ENCODE results near the gene DNMBP.

The DNMBP gene

DNA sequence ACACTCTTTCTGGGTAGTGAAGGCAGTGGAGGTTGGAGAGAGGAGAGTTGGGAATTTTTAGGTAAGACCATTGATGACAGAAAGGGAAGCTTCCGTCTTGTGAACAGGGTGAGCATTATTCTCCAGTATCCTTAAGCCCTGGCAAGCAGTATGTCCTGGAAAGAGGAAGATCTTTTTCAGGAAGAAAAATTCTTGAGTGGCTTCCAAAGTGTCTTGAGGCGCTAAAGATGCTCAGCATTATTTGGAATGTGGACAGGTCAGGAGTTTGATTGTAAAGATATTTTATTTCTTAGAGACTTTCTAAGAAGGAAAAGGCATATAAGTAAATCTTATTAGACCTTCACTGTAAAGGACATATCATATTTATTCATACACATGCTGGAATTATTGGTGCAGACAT is 173.0 kb downstream of the DNMBP start:
- TF ChIP-seq, protein P1, sequence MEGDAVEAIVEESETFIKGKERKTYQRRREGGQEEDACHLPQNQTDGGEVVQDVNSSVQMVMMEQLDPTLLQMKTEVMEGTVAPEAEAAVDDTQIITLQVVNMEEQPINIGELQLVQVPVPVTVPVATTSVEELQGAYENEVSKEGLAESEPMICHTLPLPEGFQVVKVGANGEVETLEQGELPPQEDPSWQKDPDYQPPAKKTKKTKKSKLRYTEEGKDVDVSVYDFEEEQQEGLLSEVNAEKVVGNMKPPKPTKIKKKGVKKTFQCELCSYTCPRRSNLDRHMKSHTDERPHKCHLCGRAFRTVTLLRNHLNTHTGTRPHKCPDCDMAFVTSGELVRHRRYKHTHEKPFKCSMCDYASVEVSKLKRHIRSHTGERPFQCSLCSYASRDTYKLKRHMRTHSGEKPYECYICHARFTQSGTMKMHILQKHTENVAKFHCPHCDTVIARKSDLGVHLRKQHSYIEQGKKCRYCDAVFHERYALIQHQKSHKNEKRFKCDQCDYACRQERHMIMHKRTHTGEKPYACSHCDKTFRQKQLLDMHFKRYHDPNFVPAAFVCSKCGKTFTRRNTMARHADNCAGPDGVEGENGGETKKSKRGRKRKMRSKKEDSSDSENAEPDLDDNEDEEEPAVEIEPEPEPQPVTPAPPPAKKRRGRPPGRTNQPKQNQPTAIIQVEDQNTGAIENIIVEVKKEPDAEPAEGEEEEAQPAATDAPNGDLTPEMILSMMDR (conservative IDR thresholded peaks at IDR 0.05; ENCODE audit: low read depth, low read length) = no peak
- DNase-seq (ENCODE audit: low read depth) = no peak
- no peak overlapping the region for H3K4me3 ChIP-seq (ENCODE audit: low read depth, low read length)

DNA sequence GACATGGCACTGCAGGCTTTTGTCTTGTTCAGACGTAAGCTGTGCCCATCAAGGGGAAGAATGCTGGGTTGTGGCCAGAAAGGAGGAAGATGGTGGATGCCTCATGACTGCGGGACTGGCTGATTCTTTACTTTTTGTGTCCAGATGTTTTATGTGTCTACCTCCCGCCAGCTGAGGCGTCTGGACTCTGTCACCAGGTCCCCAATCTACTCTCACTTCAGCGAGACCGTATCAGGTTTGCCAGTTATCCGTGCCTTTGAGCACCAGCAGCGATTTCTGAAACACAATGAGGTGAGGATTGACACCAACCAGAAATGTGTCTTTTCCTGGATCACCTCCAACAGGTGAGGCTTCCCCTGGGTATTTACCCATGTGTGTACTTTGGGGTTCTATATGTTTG is 173.8 kb downstream of the DNMBP start:
- no peak overlapping the region for H3K4me3 ChIP-seq (ENCODE audit: low read depth, low read length)
- TF ChIP-seq, protein P1 (conservative IDR thresholded peaks at IDR 0.05; ENCODE audit: low read depth, low read length) = no peak
- no peak for DNase-seq (ENCODE audit: low read depth)

DNA sequence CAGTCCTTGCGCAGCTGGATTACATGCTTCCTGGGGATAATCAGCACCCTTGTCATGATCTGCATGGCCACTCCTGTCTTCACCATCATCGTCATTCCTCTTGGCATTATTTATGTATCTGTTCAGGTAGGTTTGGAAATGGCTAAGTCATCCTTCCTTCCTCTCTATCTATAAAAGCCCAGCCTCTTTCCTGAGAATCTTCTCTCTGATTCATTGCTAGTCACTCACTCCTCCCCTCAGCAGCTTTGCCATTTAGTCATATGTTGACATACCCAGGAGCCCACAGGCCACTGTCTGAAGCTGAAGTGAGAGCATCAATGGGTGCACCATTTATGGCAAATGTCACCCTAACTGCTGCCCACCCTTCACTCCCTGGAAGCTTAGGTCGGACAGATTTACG is 175.3 kb downstream of the DNMBP start:
- TF ChIP-seq, protein P1 (conservative IDR thresholded peaks at IDR 0.05; ENCODE audit: low read depth, low read length) = no peak
- peak; percentile 68 for DNase-seq (ENCODE audit: low read depth)
- no peak overlapping the region for H3K4me3 ChIP-seq (ENCODE audit: low read depth, low read length)

DNA sequence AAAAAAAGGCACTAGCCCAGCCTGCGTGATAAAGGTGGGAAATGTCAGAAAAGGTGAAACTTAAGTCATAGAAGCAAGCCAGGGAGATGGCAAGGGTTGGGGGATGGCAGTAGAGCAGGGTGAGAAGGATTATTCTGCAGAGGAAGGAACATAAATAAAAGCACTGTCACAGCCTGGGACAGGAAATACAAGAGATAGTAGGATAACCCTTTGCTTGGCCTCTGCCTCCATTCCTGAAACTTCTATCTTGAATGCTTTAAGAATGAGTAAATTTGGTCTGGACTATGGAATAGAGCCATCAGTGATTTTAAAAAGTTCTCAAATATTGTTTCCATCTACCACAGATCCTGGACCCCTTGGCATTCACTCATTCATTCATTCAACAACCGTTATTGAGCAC is 177.3 kb downstream of the DNMBP start:
- no peak for DNase-seq (ENCODE audit: low read depth)
- TF ChIP-seq, protein P1 (conservative IDR thresholded peaks at IDR 0.05; ENCODE audit: low read depth, low read length) = no peak
- H3K4me3 ChIP-seq (ENCODE audit: low read depth, low read length) = no peak overlapping the region

DNA sequence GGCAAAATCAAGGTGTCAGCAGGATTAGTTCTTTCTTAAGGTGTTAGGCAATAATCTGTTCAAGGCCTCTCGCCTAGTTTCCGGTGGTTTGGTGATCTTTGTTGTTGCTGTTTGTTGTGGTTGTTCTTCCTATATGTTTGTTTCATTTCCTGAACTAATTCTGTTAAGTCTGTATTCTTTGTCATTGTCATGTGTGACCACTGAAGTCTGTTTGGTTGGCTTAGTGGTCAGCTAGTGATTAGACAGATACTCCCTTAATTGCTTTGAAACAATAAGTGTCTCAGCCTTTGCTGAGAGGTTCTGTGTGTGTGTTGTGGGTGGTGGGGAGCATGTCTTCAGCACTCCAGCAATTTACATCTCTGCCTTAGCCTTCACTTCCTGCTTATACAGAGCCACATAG is 181.3 kb downstream of the DNMBP start:
- TF ChIP-seq, protein P1 (conservative IDR thresholded peaks at IDR 0.05; ENCODE audit: low read depth, low read length) = no peak
- no peak overlapping the region for H3K4me3 ChIP-seq (ENCODE audit: low read depth, low read length)
- DNase-seq (ENCODE audit: low read depth) = no peak

DNA sequence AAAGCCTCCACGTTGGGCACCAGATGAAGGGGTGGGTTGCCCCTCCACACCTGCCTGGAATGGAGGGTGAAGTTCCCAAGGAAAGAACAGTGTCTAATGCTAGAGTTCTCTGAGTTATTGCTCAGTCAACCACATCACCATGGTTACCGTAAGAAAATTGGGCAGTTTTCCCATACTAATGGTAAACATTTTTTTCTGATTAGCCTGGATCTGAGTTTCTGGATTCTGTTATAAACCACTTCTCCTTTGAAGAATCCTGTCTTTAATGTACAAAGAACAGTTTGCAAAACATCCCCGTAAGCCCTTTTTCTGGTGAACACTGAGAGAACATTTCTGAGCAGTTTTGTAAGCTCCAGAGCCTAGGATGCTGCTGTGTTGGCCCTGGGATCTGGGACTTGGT is 181.8 kb downstream of the DNMBP start:
- H3K4me3 ChIP-seq (ENCODE audit: low read depth, low read length) = no peak overlapping the region
- DNase-seq (ENCODE audit: low read depth) = peak; percentile 65
- TF ChIP-seq, protein P1 (conservative IDR thresholded peaks at IDR 0.05; ENCODE audit: low read depth, low read length) = no peak
